ENCODE measurements around the gene KLHL42.

- no peak for TF ChIP-seq POLR2A (IDR thresholded peaks at IDR 0.05; ENCODE audit: control extremely low read depth in 1 of 2, low read depth in 2 of 2, low read length in 2 of 2)
- no peak for TF ChIP-seq CTCF (IDR thresholded peaks at IDR 0.05; ENCODE audit: control extremely low read depth in 1 of 3, insufficient read depth in 1 of 3, low read depth in 1 of 3, low read length in 3 of 3)
- TF ChIP-seq RFX5 (IDR thresholded peaks at IDR 0.05; ENCODE audit: borderline replicate concordance, low read depth, low read length): no peak
- TF ChIP-seq KDM1A (IDR thresholded peaks at IDR 0.05; ENCODE audit: borderline replicate concordance, low read length): no peak
- no peak for TF ChIP-seq POLR2AphosphoS5 (IDR thresholded peaks at IDR 0.05; ENCODE audit: low read depth, low read length)
- no peak for TF ChIP-seq RAD21 (IDR thresholded peaks at IDR 0.05 in 1 of 2, conservative IDR thresholded peaks at IDR 0.05 in 1 of 2; ENCODE audit: low read depth in 2 of 2, low read length in 2 of 2)
- TF ChIP-seq CEBPB (IDR thresholded peaks at IDR 0.05; ENCODE audit: low read depth, low read length): no peak
- TF ChIP-seq TBP (IDR thresholded peaks at IDR 0.05; ENCODE audit: low read depth, low read length): no peak
- TF ChIP-seq YY1 (IDR thresholded peaks at IDR 0.05; ENCODE audit: low read depth, low read length): no peak
- no peak for TF ChIP-seq TCF12 (IDR thresholded peaks at IDR 0.05; ENCODE audit: low read depth, low read length)
These were observed 64.5 kb downstream of the KLHL42 start for GRCh38 chr12:27844366-27845090.

Measured in H1 (cell line).